Measurements from ENCODE around the gene KCNQ2.
"Not testable (repeated sequence)": the region's sequence is repeated elsewhere in the genome, so short reads cannot be mapped to it uniquely, and the experiment has no call there.

Gene KCNQ2

GRCh38 chr20:63482021-63482587 is 9.6 kb upstream of the KCNQ2 start:
- H3K27ac ChIP-seq: no peak overlapping the region
- peaks cover 34% of the 10 kb centered on the region for H4K20me1 ChIP-seq
- peaks cover 49% of the 10 kb centered on the region for H3K4me1 ChIP-seq
- peak overlapping the region; percentile 60; the same call in 1 of the 2 replicates for H3K9ac ChIP-seq
- H3K27me3 ChIP-seq: peaks cover 32% of the 10 kb centered on the region
- H3K9me3 ChIP-seq: no peaks in the 10 kb centered on the region
- peak overlapping the region; percentile 62 for H3K4me2 ChIP-seq
- no peak overlapping the region for H3K4me3 ChIP-seq
- no peaks in the 10 kb centered on the region for H3K36me3 ChIP-seq
- TF ChIP-seq Cebpa-rat (IDR thresholded peaks at IDR 0.05): no peak

GRCh38 chr20:63481503-63481902 is 9.0 kb upstream of the KCNQ2 start:
- no peak for TF ChIP-seq Cebpa-rat (IDR thresholded peaks at IDR 0.05)
- H3K27ac ChIP-seq: no peak overlapping the region
- peaks cover 53% of the 10 kb centered on the region for H3K4me1 ChIP-seq
- no peaks in the 10 kb centered on the region for H3K9me3 ChIP-seq
- H3K9ac ChIP-seq: no peak overlapping the region
- H3K4me3 ChIP-seq: no peak overlapping the region
- H4K20me1 ChIP-seq: peaks cover 37% of the 10 kb centered on the region
- H3K27me3 ChIP-seq: peaks cover 37% of the 10 kb centered on the region
- no peaks in the 10 kb centered on the region for H3K36me3 ChIP-seq
- peak overlapping the region; percentile 62 for H3K4me2 ChIP-seq

- H3K9me3 ChIP-seq, H3K4me2 ChIP-seq, H3K36me3 ChIP-seq, H3K9ac ChIP-seq, H3K27ac ChIP-seq, H3K4me3 ChIP-seq: not testable (repeated sequence)
- Histone ChIP-seq H3K27me3 (peaks cover 51% of the 10 kb centered on the region), H4K20me1 (peaks cover 49% of the 10 kb centered on the region), H3K4me1 (peaks cover 52% of the 10 kb centered on the region)
These were observed 7.4 kb upstream of the KCNQ2 start for GRCh38 chr20:63479695-63480419.

- H3K27me3 ChIP-seq: peaks cover 58% of the 10 kb centered on the region
- no peak overlapping the region for H3K4me2 ChIP-seq
- H3K9me3 ChIP-seq: no peaks in the 10 kb centered on the region
- no peaks in the 10 kb centered on the region for H3K36me3 ChIP-seq
- H4K20me1 ChIP-seq: peaks cover 61% of the 10 kb centered on the region
- H3K9ac ChIP-seq: no peak overlapping the region
- TF ChIP-seq Cebpa-rat (IDR thresholded peaks at IDR 0.05): no peak
- H3K4me3 ChIP-seq: no peak overlapping the region
- H3K27ac ChIP-seq: no peak overlapping the region
- peaks cover 53% of the 10 kb centered on the region for H3K4me1 ChIP-seq
These were observed 6.2 kb upstream of the KCNQ2 start for GRCh38 chr20:63478346-63479302.

- Histone ChIP-seq H3K9ac (no peak overlapping the region), H3K4me2 (no peak overlapping the region), H3K27me3 (peaks cover 65% of the 10 kb centered on the region), H3K27ac (no peak overlapping the region), H3K36me3 (no peaks in the 10 kb centered on the region), H4K20me1 (peaks cover 63% of the 10 kb centered on the region), H3K9me3 (no peaks in the 10 kb centered on the region), H3K4me1 (peaks cover 53% of the 10 kb centered on the region), H3K4me3 (no peak overlapping the region)
- TF ChIP-seq Cebpa-rat (IDR thresholded peaks at IDR 0.05): no peak
These were observed 5.5 kb upstream of the KCNQ2 start for GRCh38 chr20:63477944-63478343.

- no peak overlapping the region for H3K4me3 ChIP-seq
- peak overlapping the region; percentile 12; the same call in 1 of the 2 replicates for H3K4me2 ChIP-seq
- no peak for TF ChIP-seq Cebpa-rat (IDR thresholded peaks at IDR 0.05)
- H3K36me3 ChIP-seq: no peaks in the 10 kb centered on the region
- H4K20me1 ChIP-seq: peaks cover 57% of the 10 kb centered on the region
- H3K9ac ChIP-seq: no peak overlapping the region
- H3K4me1 ChIP-seq: peaks cover 48% of the 10 kb centered on the region
- peaks cover 70% of the 10 kb centered on the region for H3K27me3 ChIP-seq
- no peak overlapping the region for H3K27ac ChIP-seq
- H3K9me3 ChIP-seq: no peaks in the 10 kb centered on the region
These were observed 4.7 kb upstream of the KCNQ2 start for GRCh38 chr20:63477061-63477616.

- Histone ChIP-seq H3K4me2 (peak overlapping the region; percentile 90), H4K20me1 (peaks cover 72% of the 10 kb centered on the region), H3K4me1 (peaks cover 56% of the 10 kb centered on the region), H3K9ac (no peak overlapping the region), H3K4me3 (no peak overlapping the region), H3K36me3 (no peaks in the 10 kb centered on the region), H3K27ac (no peak overlapping the region), H3K27me3 (peaks cover 89% of the 10 kb centered on the region), H3K9me3 (no peaks in the 10 kb centered on the region)
- TF ChIP-seq Cebpa-rat (IDR thresholded peaks at IDR 0.05): no peak
These were observed 2.8 kb upstream of the KCNQ2 start for GRCh38 chr20:63475209-63475608.

- Histone ChIP-seq H3K4me3 (peak overlapping the region; percentile 43; the same call in 1 of the 2 replicates), H3K36me3 (no peaks in the 10 kb centered on the region), H4K20me1 (peaks cover 82% of the 10 kb centered on the region), H3K27me3 (peaks cover 96% of the 10 kb centered on the region), H3K4me1 (peaks cover 56% of the 10 kb centered on the region), H3K9me3 (no peaks in the 10 kb centered on the region), H3K27ac (no peak overlapping the region), H3K9ac (no peak overlapping the region), H3K4me2 (peak overlapping the region; percentile 90)
- TF ChIP-seq Cebpa-rat (IDR thresholded peaks at IDR 0.05): no peak
These were observed 1.3 kb upstream of the KCNQ2 start for GRCh38 chr20:63473555-63474449.

All from BLaER1 (cell line).